ENCODE measurements around the gene IMPACT. TPM values are rescaled to one million over a fixed set of nuclear protein-coding genes. Genes with fewer than 3 reads are reported as not detected.
A peak's percentile ranks its signal among the peaks of the same experiment; 100 is the strongest.

The IMPACT gene
- 22.6 and 38.3 TPM in 2 replicates for total RNA-seq (2014; rRNA removed; shearing (Covaris generic))

- DNase-seq (ENCODE audit: low read depth), result peak; percentile 90
Observed at GRCh38 chr18:24426398-24427294, at the start of gene IMPACT. Gene IMPACT, plus strand, starts transcription at chr18:24426670. Its CDS starts 87 bp downstream, at chr18:24426757.

- DNase-seq (ENCODE audit: low read depth), result no peak
Observed at GRCh38 chr18:24378598-24378997, 47.9 kb upstream of the IMPACT start.

- DNase-seq (ENCODE audit: low read depth), result no peak
Observed at GRCh38 chr18:24380163-24380747, 46.2 kb upstream of the IMPACT start.

- no peak for DNase-seq (ENCODE audit: low read depth)
Observed at GRCh38 chr18:24381126-24381525, 45.3 kb upstream of the IMPACT start.

- no peak for DNase-seq (ENCODE audit: low read depth)
Observed at GRCh38 chr18:24386681-24387080, 39.8 kb upstream of the IMPACT start.

- DNase-seq (ENCODE audit: low read depth), result no peak
Observed at GRCh38 chr18:24388957-24389356, 37.5 kb upstream of the IMPACT start.

- DNase-seq (ENCODE audit: low read depth), result no peak
Observed at GRCh38 chr18:24395049-24395795, 31.2 kb upstream of the IMPACT start.

GRCh38 chr18:24396082-24396633 lies 30.3 kb upstream of the IMPACT start:
- DNase-seq (ENCODE audit: low read depth), result no peak

GRCh38 chr18:24397131-24397693 lies 29.3 kb upstream of the IMPACT start:
- DNase-seq (ENCODE audit: low read depth), result peak; percentile 76

- peak; percentile 95 for DNase-seq (ENCODE audit: low read depth)
Observed at GRCh38 chr18:24397694-24398368, 28.6 kb upstream of the IMPACT start, which contains the start of gene OSBPL1A. Gene OSBPL1A, minus strand, starts transcription at chr18:24397824. Its CDS starts 20,291 bp downstream, at chr18:24377533.

GRCh38 chr18:24398540-24398939 lies 27.9 kb upstream of the IMPACT start:
- DNase-seq (ENCODE audit: low read depth), result peak; percentile 72

- peak; percentile 27 for DNase-seq (ENCODE audit: low read depth)
Observed at GRCh38 chr18:24400587-24400986, 25.9 kb upstream of the IMPACT start.

- DNase-seq (ENCODE audit: low read depth), result no peak
Observed at GRCh38 chr18:24402209-24402785, 24.2 kb upstream of the IMPACT start.

- no peak for DNase-seq (ENCODE audit: low read depth)
Observed at GRCh38 chr18:24403076-24403475, 23.4 kb upstream of the IMPACT start.

GRCh38 chr18:24404591-24404990 lies 21.9 kb upstream of the IMPACT start:
- no peak for DNase-seq (ENCODE audit: low read depth)

- DNase-seq (ENCODE audit: low read depth), result no peak
Observed at GRCh38 chr18:24408496-24408895, 18.0 kb upstream of the IMPACT start.

GRCh38 chr18:24413148-24413547 lies 13.3 kb upstream of the IMPACT start:
- DNase-seq (ENCODE audit: low read depth), result no peak

- DNase-seq (ENCODE audit: low read depth), result no peak
Observed at GRCh38 chr18:24414349-24415003, 12.0 kb upstream of the IMPACT start.

- DNase-seq (ENCODE audit: low read depth), result no peak
Observed at GRCh38 chr18:24417480-24417879, 9.0 kb upstream of the IMPACT start.

GRCh38 chr18:24420551-24420950 lies 5.9 kb upstream of the IMPACT start:
- no peak for DNase-seq (ENCODE audit: low read depth)
